HFFc6 (cell line): ENCODE measurements around the gene SHCBP1L. TPM values are rescaled to one million over a fixed set of nuclear protein-coding genes. Genes with fewer than 3 reads are reported as not detected.

ENCODE experiments used
- DNase-seq: peaks from one replicate; pipeline ENCODE4 v3.0.0-alpha.2; 2018
- H3K27ac Mint-ChIP-seq: 2 replicates; pipeline ENCODE4 v1.8.0; 2020; ENCODE audit warnings: mild to moderate bottlenecking, mixed read lengths
- H3K27me3 Mint-ChIP-seq: 2 replicates; pipeline ENCODE4 v1.8.0; 2021; ENCODE audit warnings: mild to moderate bottlenecking, moderate library complexity, mixed read lengths; ENCODE audit not compliant: insufficient read depth
- H3K36me3 Mint-ChIP-seq: 2 replicates; pipeline ENCODE4 v1.8.0; 2021; ENCODE audit warnings: low read depth, mixed read lengths
- H3K4me1 Mint-ChIP-seq: 2 replicates; pipeline ENCODE4 v1.8.0; 2020; ENCODE audit warnings: low read depth, mixed read lengths
- H3K4me3 Mint-ChIP-seq: 2 replicates; pipeline ENCODE4 v1.8.0; 2020; ENCODE audit warnings: mild to moderate bottlenecking, moderate library complexity, mixed read lengths
- H3K9me3 Mint-ChIP-seq: 2 replicates; pipeline ENCODE4 v1.8.0; 2020; ENCODE audit warnings: mild to moderate bottlenecking, mixed read lengths
- total RNA-seq, 6 experiments: library from RNA; stranded (reverse); fragmentation: NEBNext Ultra II Directional; extraction: Animal tissue kit (Norgen Biotek cat#: 25700); gene quantifications; 2 replicates in 1 of 6; 3 replicates in 5 of 6; pipeline ENCODE4 v1.2.3, GENCODE V29; 2021
- TF ChIP-seq, protein P1 (sequence below): fragments of 200-600 bp; sonication (generic); IDR thresholded peaks from 2 replicates; pipeline ENCODE4 v1.5.0; 2021; ENCODE audit warnings: antibody characterized with exemption, mild to moderate bottlenecking

The SHCBP1L gene
- total RNA-seq, 6 experiments from 2014 or later = not detected

DNA sequence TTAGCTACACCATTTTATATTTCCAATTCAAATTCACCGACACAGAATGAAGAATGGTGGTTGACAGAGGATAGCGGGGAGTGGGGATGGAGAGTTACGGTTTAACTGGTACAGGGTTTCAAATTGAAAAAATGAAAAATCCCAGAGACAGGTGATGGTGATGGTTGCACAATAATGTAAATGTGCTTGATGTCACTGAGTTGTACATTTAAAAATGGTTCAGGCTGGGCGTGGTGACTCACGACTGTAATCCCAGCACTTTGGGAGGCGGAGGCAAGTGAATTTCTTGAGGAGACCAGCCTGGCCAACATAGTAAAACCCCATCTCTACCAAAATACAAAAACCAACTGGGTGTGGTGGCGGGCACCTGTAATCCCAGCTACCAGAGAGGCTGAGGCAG is 31.2 kb upstream of the SHCBP1L start:
- H3K4me3 Mint-ChIP-seq = no peak overlapping the region
- TF ChIP-seq, protein P1, sequence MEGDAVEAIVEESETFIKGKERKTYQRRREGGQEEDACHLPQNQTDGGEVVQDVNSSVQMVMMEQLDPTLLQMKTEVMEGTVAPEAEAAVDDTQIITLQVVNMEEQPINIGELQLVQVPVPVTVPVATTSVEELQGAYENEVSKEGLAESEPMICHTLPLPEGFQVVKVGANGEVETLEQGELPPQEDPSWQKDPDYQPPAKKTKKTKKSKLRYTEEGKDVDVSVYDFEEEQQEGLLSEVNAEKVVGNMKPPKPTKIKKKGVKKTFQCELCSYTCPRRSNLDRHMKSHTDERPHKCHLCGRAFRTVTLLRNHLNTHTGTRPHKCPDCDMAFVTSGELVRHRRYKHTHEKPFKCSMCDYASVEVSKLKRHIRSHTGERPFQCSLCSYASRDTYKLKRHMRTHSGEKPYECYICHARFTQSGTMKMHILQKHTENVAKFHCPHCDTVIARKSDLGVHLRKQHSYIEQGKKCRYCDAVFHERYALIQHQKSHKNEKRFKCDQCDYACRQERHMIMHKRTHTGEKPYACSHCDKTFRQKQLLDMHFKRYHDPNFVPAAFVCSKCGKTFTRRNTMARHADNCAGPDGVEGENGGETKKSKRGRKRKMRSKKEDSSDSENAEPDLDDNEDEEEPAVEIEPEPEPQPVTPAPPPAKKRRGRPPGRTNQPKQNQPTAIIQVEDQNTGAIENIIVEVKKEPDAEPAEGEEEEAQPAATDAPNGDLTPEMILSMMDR = no peak
- DNase-seq = no peak
- no peaks in the 10 kb centered on the region; the same call in 1 of the 2 replicates for H3K27me3 Mint-ChIP-seq
- H3K27ac Mint-ChIP-seq = no peak overlapping the region; the same call in 1 of the 2 replicates
- no peaks in the 10 kb centered on the region for H3K36me3 Mint-ChIP-seq
- H3K9me3 Mint-ChIP-seq = no peaks in the 10 kb centered on the region
- peaks cover 27% of the 10 kb centered on the region for H3K4me1 Mint-ChIP-seq

DNA sequence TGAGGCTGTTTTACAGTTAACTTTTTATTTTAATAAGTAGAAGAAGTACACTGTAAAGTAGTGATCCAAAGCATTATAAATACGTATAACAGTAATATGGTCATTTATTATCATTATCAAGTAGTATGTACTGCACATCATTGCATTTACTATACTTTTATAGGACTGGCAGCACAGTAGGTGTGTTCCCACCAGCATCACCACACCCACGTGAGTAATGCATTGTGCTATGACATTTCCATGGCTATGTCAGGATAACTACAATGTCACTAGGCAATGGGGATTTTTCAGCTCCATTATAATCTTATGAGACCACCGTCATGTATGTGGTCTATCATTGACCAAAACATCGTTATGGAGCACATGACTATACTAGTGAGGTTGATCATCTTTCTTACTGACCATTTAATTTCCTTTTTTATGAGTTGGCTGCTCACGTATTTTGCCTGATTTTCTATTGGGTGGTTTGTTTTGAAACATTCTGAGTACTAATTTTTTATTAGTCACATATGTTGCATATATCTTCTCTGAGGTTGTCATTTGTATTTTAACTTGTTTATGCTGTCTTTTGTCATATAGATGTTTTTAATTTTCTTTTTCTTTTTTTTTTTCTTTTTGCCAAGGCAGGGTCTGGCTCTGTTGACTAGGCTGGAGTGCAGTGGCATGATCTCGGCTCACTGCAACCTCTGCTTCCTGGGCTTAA is 25.3 kb upstream of the SHCBP1L start:
- no peaks in the 10 kb centered on the region for H3K9me3 Mint-ChIP-seq
- DNase-seq = no peak
- no peaks in the 10 kb centered on the region for H3K36me3 Mint-ChIP-seq
- no peak overlapping the region for H3K27ac Mint-ChIP-seq
- no peak overlapping the region for H3K4me3 Mint-ChIP-seq
- TF ChIP-seq, protein P1 = no peak
- H3K27me3 Mint-ChIP-seq = no peaks in the 10 kb centered on the region
- peaks cover 23% of the 10 kb centered on the region for H3K4me1 Mint-ChIP-seq

DNA sequence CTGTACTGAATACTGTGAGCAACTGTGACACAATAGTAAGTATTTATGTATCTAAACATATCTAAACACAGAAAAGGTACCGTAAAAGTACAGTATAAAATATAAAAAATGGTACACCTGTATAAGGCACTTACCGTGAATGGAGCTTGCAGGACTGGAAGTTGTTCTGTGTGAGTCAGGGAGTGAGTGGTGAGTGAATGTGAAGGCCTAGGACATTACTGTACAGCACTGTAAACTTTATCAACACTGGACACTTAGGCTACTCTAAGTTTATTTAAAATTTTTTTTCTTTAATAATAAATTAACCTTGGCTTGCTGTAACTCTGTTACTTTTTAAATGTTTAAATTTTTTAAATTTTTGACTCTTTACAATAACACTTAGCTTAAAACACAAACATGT is 24.5 kb upstream of the SHCBP1L start:
- Mint-ChIP-seq H3K27ac (no peak overlapping the region; the same call in 1 of the 2 replicates), H3K4me1 (peaks cover 23% of the 10 kb centered on the region), H3K36me3 (no peaks in the 10 kb centered on the region), H3K9me3 (no peaks in the 10 kb centered on the region), H3K27me3 (no peaks in the 10 kb centered on the region), H3K4me3 (no peak overlapping the region)
- TF ChIP-seq, protein P1 = no peak
- DNase-seq = no peak

DNA sequence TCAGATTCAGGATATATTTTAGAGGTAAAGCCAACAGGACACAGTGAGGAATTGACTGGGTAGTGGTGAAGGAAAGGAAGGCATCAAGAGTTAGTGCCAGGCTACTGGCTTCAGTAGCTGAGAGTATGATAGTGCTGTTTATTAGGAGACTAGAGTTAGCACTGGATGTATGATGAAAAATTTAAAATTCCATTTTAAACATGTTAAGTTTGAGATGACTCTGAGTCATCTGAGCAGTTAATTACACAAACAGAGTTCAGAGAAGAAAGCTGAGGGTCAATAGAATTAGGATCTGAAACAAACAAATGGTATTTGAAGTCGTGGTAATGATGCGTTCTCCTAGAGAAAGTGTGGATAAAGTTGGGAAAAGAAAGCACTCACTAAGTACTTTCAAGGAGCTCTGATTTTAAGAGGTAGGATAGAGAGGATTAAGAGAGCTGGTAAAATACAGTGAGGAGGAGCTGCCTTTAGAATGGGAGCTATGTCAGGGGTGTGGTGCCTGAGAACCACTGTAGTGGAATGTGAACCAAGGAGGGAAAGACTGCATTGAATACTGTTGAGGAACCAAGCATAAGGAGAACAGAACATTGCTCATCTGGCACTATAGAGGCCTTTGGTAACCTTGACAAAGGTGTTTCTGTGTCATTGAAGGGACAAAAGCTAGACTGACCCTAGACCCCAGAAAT is 21.7 kb upstream of the SHCBP1L start:
- H3K27me3 Mint-ChIP-seq = no peaks in the 10 kb centered on the region
- H3K27ac Mint-ChIP-seq = peak overlapping the region; percentile 20
- H3K9me3 Mint-ChIP-seq = no peaks in the 10 kb centered on the region
- TF ChIP-seq, protein P1 = no peak
- DNase-seq = no peak
- no peak overlapping the region for H3K4me3 Mint-ChIP-seq
- peaks cover 23% of the 10 kb centered on the region for H3K4me1 Mint-ChIP-seq
- H3K36me3 Mint-ChIP-seq = no peaks in the 10 kb centered on the region

DNA sequence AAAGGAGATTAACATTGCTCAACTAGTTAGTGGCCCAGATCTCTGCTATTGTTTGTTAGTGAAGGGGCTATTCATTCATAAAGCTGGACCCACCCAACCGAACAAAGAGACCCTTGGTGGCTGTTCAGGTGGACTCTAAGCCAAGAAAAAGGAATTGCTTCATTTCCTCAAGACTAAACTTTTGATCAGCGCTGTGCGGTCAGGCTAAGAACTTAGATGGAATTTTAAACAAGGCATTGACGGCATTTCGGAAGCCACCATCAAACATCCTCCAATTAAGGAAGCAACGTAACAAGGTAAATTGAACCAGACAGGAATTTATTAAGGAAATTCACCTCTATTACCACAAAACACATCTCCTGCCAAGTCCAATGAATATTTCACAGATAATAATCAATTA is 19.9 kb upstream of the SHCBP1L start:
- no peak for DNase-seq
- Mint-ChIP-seq H3K36me3 (no peaks in the 10 kb centered on the region), H3K9me3 (no peaks in the 10 kb centered on the region), H3K27me3 (no peaks in the 10 kb centered on the region), H3K27ac (no peak overlapping the region), H3K4me3 (no peak overlapping the region), H3K4me1 (peaks cover 31% of the 10 kb centered on the region)
- TF ChIP-seq, protein P1 = no peak
